Measurements from ENCODE around the gene ADGRL3.
A peak's percentile ranks its signal among the peaks of the same experiment; 100 is the strongest.
"Not testable (repeated sequence)": the region's sequence is repeated elsewhere in the genome, so short reads cannot be mapped to it uniquely, and the experiment has no call there.

The ADGRL3 gene

DNA sequence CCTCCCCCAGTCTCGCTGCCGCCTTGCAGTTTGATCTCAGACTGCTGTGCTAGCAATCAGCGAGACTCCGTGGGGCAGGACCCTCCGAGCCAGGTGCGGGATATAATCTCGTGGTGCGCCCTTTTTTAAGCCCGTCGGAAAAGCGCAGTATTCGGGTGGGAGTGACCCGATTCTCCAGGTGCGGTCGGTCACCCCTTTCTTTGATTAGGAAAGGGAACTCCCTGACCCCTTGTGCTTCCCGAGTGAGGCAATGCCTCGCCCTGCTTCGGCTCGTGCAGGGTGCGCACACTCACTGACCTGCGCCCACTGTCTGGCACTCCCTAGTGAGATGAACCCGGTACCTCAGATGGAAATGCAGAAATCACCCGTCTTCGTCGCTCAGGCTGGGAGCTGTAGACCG is 172.7 kb downstream of the ADGRL3 start:
- not testable (repeated sequence) for DNase-seq

DNA sequence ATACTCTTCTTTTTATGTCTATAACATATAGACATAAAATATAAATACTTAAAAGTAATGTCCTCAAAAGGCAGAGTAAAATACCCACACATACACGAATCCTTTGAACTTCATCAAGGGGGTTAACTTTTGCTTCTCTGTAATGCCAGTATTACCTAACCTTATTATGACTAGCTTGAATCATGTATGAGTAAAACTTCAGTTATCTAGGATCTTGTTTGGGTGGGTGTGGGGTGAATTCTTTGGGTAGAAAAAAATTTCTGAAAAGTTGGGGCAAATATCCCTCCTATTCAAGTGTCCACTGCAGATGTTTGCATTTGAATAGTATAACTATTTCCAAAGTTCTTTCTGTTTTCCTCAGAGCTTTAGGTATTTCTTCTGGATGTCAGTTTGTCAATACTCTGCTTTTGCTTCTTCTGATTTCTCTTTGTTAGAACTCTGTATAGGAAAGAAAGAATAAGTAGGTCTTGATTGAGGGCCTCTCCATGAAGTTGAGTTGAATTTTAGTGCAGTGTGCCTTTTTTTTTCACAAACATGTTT is 173.8 kb downstream of the ADGRL3 start:
- peak; percentile 69 for DNase-seq

DNA sequence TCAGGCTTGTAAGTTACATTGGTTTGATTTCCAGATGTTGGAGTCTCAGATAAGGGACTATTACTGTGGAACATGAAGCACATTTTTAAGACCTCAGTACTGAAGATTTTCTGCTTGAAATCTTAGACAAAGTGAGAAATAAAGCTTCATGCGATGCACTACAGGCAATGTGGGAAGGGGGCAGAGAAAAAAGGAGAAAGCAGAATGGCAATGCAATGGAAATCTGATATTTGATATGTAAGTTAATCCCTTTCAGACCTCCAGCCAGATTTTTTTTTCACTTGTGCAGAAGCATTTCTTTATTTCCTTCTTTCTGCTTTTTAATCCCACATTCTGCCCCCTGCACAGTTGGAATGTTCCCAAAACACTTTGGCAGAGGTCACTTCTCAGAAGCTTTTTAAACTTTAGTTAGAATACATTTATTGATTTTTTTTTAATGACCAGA is 174.3 kb downstream of the ADGRL3 start:
- DNase-seq: peak; percentile 73

DNA sequence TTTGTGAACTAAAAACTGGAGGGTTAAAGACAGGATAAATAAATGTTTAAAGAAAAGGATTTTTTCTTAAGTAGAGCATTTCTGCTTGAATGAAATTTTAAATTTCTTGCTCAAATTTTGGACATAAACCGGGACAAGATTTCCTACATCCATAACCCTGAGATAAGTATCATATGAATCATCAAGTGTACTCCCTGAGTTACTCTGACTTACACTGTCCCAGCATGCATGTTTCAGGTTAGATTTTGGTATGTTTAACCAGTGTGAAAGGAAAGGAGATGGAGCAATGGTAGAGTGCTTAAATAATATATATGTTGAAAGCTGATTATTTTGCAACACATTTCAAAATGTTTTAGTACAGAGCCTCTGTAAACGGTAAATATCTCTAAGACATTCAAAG is 175.2 kb downstream of the ADGRL3 start:
- DNase-seq: peak; percentile 22

DNA sequence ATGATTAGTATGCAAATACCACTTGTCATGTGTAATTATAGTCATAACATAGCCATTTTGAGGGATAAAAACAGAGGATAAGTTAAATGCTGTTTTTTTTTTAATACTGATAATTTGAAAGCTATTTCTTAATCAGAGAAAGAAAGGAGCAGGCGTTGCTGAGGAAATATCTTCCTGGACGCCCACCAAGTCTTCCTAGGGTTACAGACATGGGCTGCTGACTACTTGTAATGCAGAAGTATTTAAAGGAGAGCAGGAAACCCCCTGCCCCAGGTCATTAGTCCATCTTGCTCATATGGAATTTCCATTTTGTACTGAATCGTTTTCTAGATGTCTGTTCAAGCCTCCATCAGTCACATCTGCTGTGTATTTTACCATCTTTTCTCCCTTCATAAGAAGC is 176.2 kb downstream of the ADGRL3 start:
- no peak for DNase-seq

DNA sequence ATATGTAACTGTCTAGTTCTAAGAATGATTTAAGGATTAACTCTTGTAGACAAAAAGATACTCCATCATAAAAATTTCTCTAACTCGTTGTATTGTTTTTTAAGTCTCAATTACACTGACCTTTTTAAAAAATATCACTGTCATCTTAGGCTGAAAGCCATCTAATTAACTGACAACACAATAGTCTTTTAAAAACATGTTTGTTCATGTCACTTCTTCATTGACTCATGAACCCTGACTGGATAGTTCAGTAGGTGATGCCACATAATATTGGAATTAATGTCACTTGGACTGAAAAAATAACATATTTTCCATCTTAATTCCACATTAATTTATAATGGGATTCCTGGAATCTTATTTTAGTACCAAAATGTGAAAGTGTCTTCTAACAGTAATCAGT is 179.3 kb downstream of the ADGRL3 start:
- no peak for DNase-seq

DNA sequence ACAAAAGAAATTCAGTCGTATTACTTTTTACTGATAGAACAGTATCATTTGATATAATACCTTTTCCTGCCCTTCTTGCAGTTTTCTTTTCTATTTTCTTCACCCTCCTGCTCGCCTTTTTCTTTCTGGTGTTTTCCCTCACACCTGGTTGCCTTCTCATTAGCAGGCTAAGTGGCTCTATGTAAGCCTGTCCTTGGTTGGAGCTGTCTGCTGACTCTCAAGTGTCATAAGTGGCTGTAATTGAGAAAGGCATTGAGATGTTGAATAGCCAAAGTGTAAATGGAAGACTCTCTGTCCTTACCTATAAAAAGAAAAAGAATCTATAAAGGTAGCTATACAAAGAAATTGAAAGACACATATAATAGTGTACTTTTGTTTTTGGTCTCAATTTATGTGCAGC is 180.7 kb downstream of the ADGRL3 start:
- no peak for DNase-seq

DNA sequence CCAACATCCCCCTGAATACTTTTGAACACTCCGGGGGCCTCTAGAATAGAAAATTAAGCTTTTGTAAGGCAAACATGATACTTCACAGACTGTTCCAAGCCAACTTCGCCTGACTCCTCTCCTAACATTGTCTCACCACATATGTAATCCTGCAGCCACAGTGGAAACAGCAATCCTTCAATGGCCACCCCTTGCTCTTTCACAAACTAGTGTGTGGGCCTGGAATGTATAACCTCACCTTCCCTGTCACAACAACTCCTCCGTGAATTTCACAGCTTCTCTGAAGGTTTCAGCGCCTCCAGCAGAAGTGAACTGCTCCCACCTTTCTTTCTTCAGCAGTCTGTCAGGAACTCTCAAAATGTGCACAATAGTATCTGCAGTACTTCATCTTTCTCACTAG is 185.1 kb downstream of the ADGRL3 start:
- DNase-seq: no peak

DNA sequence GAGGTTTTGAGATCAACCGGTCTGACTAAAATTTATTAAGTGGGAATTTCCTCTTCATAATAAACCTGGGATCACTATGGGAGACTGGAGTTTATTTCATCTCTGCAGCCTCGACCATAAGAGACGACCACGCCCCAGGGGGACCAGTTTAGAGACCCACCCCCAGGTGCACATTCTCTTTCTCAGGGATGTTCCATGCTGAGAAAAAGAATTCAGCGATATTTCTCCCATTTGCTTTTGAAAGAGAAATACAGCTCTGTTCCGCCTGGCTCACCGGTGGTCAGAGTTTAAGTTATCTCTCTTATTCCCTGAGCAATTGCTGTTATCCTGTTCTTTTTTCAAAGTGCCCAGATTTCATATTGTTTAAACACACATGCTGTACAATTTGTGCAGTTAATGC is 187.2 kb downstream of the ADGRL3 start:
- not testable (repeated sequence) for DNase-seq

DNA sequence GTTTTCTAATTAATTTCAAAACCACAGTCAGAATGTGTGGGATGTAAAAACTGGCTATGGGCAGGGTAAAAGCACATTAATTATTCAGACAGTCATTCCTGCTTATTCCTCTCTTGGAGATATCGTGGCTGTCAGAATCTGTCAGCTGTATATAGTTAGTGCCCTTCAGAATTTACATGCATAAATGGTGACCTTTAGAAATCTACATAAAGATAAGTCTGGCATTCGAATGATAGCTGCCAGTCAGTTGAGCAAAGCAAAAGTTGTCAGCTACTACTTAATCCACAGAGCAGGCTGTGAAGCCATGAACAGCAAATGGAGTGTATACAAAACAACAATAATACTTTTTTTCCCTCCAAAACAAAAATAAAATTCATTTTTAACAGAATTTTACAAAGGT is 189.5 kb downstream of the ADGRL3 start:
- no peak for DNase-seq

DNA sequence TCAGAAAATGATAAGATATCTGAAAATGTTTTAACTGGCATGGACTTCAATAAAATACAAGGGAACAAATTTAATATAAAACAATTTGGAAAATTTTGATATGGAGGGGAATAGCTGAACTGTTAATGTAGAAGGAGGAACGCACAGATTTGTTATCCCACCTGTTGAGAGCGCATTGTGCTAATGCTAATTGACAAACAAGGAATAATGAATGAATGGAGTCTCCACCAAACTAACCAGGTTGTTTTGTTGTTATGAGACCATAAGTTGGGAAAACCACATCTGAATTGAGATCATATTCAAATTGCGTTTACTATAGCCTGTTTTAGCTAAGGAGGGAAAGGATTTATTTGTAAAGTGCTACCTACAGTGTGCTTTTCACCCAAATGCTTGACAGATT is 195.6 kb downstream of the ADGRL3 start:
- DNase-seq: no peak

DNA sequence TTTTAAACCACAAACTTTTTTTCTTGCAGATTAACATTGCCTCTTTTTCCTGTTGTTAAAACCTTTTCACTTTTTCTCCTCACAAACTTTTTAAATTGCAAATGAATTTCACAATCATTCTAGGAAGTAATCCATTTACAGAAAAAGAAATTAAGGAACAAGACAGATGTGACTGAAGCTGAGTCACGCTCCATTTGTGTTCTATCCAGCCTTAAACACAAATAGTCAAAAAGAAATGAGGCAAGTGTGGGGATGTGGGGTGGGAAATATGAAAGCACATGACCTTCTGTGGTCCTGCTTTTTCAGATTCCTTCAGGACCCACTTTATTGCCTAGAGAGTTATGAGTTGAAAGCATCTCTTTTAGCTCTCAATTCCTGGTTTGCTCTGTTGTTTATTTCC is 197.0 kb downstream of the ADGRL3 start:
- DNase-seq: peak; percentile 52

DNA sequence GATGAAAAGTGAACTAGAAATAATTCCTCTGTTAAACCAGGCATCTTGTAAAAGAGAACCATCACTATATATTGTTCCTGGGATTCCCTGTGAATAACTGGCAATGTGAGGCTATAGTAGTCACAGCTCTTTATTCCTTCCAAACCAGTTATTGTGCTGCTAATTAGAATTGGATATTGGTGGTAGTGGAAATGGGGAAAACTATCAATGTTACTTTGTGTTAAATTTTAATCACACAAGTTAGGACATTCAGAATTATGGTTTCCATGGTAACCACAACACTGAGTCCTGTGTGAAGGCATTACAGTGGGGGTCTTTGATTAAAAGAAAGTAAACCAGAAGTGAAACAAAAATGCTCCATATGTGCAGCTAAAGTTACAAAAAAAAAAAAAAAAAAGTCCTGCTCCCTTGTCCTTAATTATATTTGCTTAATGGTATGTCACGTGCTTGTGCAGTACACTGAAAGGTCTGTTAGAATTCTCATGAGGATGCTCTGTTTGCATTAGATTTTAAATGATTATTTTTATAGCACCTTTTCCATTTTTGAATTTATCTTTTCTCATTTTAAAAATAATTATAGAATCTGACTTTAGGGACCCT is 200.4 kb downstream of the ADGRL3 start:
- DNase-seq: no peak

DNA sequence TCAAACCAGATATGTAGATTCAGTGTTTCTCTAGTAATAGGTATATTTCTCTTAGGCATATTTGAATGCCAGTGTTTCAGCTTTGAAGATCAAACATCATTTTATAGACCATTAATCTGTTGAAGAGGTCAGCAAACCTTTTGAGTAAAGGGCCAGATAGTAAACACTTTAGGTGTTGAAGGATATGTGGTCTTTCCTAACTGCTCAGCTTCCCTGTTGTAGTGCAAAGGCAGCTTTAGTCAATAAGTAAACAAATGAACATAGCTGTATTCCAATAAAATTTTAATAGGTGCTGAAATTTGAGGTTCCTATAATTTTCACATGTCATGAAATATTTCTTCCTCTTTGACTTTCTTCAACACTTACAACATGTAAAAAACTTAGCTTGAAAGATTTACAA is 201.6 kb downstream of the ADGRL3 start:
- no peak for DNase-seq

DNA sequence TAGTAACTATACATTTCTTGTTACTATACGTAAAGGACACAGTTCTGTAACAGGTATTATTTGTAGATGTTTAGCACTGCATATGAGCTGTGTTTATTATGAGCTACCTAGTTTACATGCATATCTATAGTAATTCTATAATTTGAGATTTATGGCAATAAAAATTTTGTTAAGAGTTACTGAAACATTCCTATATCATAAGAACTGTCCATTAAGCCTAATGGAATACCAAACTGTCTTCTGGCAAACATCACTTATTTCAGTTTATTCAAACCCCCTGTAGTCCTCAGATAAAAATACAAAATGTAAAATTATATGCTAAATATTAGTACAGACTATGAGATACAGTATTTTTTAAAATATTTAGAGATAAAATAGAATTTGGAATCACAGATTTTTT is 205.2 kb downstream of the ADGRL3 start:
- DNase-seq: no peak

DNA sequence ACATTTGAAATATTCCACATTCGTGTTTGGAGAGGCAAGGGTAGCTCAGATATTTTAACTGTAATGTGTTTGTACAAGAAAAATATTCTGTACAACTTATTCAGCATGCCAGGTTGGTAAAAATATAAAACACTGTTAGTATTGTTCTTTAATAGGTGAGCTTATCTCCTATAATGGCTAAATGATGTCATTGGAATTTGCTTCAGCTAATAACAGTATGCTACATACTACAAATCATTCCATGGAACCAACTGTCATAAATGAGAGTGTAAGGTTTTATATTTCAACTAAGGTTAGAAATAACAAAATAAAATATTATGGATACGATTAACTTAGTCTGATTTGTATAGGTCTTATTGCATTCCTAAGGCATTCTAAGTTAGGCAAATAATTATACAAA is 206.6 kb downstream of the ADGRL3 start:
- no peak for DNase-seq

DNA sequence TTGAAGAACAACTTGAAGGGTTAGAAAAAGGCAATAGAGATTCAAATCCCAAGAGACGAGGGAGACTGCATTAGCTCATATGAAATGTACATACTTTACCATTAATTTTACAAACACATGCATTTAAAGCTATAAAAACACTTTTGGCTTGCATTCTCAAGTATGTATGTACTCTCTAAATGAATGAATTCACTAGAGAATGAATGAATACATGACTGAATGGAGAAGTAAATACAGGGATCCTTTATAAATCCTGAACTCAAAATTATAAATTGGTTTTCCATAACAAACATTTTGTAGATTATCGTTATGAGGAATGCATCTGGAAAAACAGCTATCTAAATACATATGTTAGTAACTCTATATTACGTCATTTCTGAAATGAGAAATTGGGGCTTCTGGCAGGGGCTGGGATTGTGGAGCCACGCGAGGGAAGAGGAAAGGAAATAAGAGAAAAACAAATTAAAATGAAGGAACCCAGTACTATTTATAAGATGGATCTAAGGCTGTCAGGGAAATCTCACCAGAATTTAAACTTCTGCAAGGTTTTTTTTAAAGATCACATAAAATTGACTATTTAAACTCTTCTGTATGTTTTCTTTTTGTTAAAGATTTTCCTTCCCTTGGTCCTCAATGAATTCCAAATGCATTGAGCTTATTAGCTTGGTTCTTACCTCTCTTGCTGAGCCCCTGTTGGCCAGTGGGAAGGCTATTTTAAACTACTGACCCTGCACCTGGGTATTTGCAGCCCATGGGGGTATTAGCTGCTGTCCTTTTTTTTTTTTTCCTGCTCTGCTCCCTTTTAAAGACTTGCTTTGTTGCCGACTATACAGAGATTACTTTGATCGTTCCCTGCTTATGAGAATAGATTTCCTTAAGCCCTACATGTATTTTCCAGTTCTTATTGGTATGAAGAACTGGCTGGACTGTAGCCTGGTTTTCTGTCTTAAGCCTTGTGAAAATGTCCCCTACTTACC is 207.8 kb downstream of the ADGRL3 start:
- no peak for DNase-seq

DNA sequence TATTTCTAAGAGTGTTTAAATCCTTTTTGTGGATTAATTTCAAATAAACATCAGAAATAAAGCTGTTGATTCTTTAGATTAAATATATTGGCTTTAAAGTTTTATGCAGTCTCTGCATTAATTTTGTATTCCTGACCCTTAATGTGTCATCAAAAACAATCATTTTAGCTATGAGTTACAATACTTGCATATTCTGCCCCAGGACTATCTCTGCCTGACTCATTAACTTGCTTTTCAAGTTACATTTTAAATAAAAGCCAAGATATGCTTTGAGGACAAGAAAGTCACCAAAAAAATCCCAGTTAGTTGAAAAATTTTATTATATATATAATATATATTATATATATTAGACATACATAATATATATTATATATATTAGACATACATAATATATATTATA is 208.7 kb downstream of the ADGRL3 start:
- no peak for DNase-seq

DNA sequence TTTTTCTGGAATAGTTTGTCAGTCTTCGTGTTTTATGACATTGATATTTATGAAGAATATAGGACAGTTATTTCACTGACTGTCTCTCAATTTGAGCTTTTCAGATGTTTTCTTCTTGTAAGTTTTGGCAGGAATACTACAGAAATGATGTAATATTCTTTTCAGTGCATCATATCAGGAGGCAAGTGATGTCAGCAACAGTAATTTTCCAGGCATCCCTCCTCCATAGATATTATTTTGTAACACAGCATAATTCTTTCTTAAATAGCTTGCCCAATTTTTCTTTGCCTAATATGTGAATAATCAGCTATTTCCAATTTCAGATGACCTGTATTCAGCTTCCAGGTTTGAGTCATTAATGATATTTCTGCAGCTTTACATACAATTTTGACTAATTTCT is 211.1 kb downstream of the ADGRL3 start:
- no peak for DNase-seq

DNA sequence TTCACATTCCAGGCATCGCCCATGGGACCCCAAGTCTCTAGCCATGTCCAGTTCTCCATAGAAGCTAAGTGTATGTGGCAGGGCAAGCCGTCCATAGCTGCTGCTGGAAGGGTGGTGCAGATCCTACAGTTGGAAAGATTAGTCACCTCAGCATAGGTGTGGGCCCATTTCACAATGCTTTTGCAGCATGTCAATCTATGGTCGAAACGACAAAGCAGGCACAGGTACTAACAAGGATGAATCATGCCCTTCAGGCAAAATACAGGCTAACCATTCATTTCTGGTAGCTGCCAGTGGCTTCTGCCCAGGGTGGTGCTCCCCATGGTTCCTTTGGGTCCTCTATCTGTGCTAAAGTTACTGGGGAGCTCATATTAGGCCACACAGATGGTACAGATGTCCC is 225.2 kb downstream of the ADGRL3 start:
- no peak for DNase-seq

DNA sequence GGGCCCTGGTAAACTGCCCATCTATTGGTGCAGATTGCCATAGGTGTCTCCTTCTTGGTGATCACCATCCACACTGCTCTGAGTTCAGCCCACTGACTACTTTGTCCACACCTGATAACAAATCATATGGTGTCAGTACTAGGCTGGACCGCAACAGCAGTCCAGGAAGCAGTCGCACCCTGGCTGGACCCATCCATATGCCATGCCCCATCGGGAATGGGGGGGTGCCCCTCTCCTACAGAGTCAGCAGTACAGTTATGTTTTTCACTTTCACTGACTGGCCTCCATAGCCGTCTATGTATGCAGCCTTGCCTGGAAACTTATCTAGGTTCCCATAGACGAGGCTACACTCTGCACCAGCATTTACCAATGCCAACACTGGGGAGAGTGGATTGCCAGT is 226.1 kb downstream of the ADGRL3 start:
- DNase-seq: no peak

DNA sequence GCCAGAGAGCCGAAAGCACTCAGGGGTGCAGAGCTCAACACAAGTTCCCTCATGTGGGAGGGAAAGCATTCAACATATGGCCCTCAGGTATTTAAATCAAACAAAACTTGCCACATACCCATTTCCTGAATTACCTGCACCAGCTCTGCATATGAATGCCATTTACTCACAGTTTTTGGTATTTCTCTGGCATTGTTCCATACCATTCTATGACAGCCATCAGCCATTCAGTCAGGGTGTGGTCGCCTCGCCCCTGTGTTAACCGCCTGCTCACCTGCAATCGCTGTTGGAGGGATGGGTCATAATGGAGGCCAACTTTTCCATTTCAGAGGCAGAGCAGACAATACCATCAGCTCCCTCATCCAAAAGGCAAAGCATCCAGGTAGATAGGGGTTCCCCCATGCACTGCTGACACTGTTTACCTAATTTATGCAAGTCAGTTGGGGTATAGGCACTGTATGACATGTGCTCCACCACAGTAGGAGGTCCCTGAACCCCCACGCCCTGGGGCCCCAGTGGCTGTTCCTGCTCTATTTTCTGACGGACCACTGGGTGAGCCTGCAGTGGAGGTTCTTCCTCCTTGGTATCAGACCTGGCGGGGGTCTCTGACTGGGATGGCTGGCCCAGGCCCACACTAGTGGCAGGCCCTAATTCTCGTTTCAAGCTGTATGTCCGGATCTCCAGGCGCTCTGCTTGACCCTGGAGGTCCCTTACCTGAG is 227.1 kb downstream of the ADGRL3 start:
- no peak for DNase-seq

DNA sequence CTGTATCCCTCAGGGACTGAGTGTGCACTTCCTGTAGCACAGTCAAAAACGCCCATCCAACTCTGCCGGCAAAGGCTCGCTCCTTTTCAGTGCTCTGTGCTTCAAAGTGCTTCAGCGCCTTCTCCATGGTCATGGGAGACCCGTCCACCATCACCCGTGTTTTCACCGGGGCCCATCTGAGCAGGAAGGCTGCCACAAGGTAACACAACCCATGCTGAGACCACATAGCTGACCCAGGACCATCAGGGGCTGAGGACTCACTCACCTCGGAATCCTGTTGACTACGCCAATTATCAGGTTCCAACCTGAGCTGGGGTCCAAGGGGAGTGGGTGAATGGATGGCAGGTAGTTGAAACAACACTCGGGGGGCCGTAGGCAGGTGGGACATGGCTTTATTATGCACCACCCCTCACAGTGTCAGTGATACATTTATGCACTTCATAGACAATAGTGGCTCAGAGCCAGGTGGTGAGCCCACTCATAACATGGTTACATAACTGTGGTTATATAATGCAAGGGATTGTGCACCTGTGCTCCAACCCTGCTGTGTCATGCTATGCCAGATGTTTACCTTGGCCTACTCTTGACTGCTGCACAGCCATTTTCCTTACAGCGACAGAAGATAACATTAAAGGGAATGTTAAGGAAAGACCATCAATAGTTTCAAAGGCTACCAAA is 227.8 kb downstream of the ADGRL3 start:
- DNase-seq: no peak

Data from fibroblast of skin of abdomen (primary cell).